NCI-H2196 treated with DMSO at 0.1 percent for 48 hours (cell line): Measurements from ENCODE around the gene ZMIZ1.

ENCODE experiments used
- DNase-seq: peaks from one replicate; lab custom pipeline; 2025; ENCODE audit not compliant: unreplicated experiment; lab: John Stamatoyannopoulos, UW

ZMIZ1 gene

GRCh38 chr10:79096514-79096913 is 27.7 kb downstream of the ZMIZ1 start:
- DNase-seq = no peak

- no peak for DNase-seq
These were observed 28.5 kb downstream of the ZMIZ1 start for GRCh38 chr10:79097021-79097872.

GRCh38 chr10:79098061-79098460 is 29.3 kb downstream of the ZMIZ1 start:
- DNase-seq = no peak

GRCh38 chr10:79098596-79099015 is 29.8 kb downstream of the ZMIZ1 start:
- DNase-seq = no peak

GRCh38 chr10:79099898-79100448 is 31.2 kb downstream of the ZMIZ1 start:
- no peak for DNase-seq

GRCh38 chr10:79100771-79101170 is 32.0 kb downstream of the ZMIZ1 start:
- DNase-seq = no peak

- no peak for DNase-seq
These were observed 33.1 kb downstream of the ZMIZ1 start for GRCh38 chr10:79101560-79102497.

- DNase-seq = no peak
These were observed 33.7 kb downstream of the ZMIZ1 start for GRCh38 chr10:79102498-79102874.

- no peak for DNase-seq
These were observed 34.4 kb downstream of the ZMIZ1 start for GRCh38 chr10:79103129-79103528.

GRCh38 chr10:79103585-79103984 is 34.8 kb downstream of the ZMIZ1 start:
- no peak for DNase-seq

- no peak for DNase-seq
These were observed 36.5 kb downstream of the ZMIZ1 start for GRCh38 chr10:79105150-79105739.

- DNase-seq = no peak
These were observed 37.1 kb downstream of the ZMIZ1 start for GRCh38 chr10:79105818-79106217.

- DNase-seq = peak; percentile 13
These were observed 37.7 kb downstream of the ZMIZ1 start for GRCh38 chr10:79106256-79107050.

GRCh38 chr10:79107736-79108264 is 39.0 kb downstream of the ZMIZ1 start:
- no peak for DNase-seq

- DNase-seq = no peak
These were observed 40.0 kb downstream of the ZMIZ1 start for GRCh38 chr10:79108728-79109127.

GRCh38 chr10:79111427-79111826 is 42.7 kb downstream of the ZMIZ1 start:
- no peak for DNase-seq

- DNase-seq = no peak
These were observed 43.3 kb downstream of the ZMIZ1 start for GRCh38 chr10:79111846-79112614.

- no peak for DNase-seq
These were observed 44.2 kb downstream of the ZMIZ1 start for GRCh38 chr10:79112881-79113431.

GRCh38 chr10:79113827-79114226 is 45.1 kb downstream of the ZMIZ1 start:
- no peak for DNase-seq
